Measurements from ENCODE around the gene RPS6KL1.

- TF ChIP-seq POLR2AphosphoS5 (IDR thresholded peaks at IDR 0.05) (no peak), EZH2 (IDR thresholded peaks at IDR 0.05; ENCODE audit: borderline replicate concordance, insufficient read depth, low read length, poor library complexity, severe bottlenecking) (no peak), CTCF (IDR thresholded peaks at IDR 0.05; ENCODE audit: poor library complexity, severe bottlenecking) (no peak), RAD21 (conservative IDR thresholded peaks at IDR 0.05) (no peak), EP300 (conservative IDR thresholded peaks at IDR 0.05; ENCODE audit: poor library complexity, severe bottlenecking) (no peak), TAF1 (IDR thresholded peaks at IDR 0.05; ENCODE audit: low read depth) (no peak), REST (IDR thresholded peaks at IDR 0.05; ENCODE audit: borderline replicate concordance) (no peak), SMC3 (conservative IDR thresholded peaks at IDR 0.05; ENCODE audit: poor library complexity) (no peak), MXI1 (conservative IDR thresholded peaks at IDR 0.05; ENCODE audit: poor library complexity, severe bottlenecking) (no peak)
Observed at GRCh38 chr14:74938531-74939495, 15.8 kb upstream of the RPS6KL1 start.
